Gastrocnemius medialis (tissue), 4 donors: ENCODE results near the gene PLPP4.

Experiments
- CTCF ChIP-seq, 5 experiments: fragments of 450-650 bp in 3 of 5; fragments of 200-600 bp in 2 of 5; sonication (generic) in 2 of 5; IDR thresholded peaks in 4 of 5; conservative IDR thresholded peaks in 1 of 5; 1 replicate in 4 of 5; 2 replicates in 1 of 5; pipeline ENCODE4 v1.5.1; 2016 to 2019; ENCODE audit warnings: antibody characterized with exemption in 5 of 5, mild to moderate bottlenecking in 3 of 5, moderate library complexity in 3 of 5
- POLR2A ChIP-seq, 2 donors: fragments of 450-650 bp; IDR thresholded peaks; one replicate each; pipeline ENCODE4 v1.6.1; 2017; ENCODE audit warnings: antibody characterized with exemption in 2 of 2, mild to moderate bottlenecking in 2 of 2, moderate library complexity in 2 of 2

- TF ChIP-seq CTCF (IDR thresholded peaks at IDR 0.05 in 4 of 5, conservative IDR thresholded peaks at IDR 0.05 in 1 of 5) (no peak), POLR2A (IDR thresholded peaks at IDR 0.05) (no peak)
Measured at GRCh38 chr10:120514035-120514620, 57.1 kb downstream of the PLPP4 start.
